HG03558 (cell line): ENCODE measurements around the gene ENAH.
"Not testable (repeated sequence)": the region's sequence is repeated elsewhere in the genome, so short reads cannot be mapped to it uniquely, and the experiment has no call there.

Source experiments
- ATAC-seq: cut with Tn5 transposase; IDR thresholded peaks from one replicate; pipeline ENCODE4 v1.9.1; 2021; ENCODE audit warnings: moderate number of reproducible peaks; ENCODE audit not compliant: unreplicated experiment; ENCODE audit errors: extremely low read depth

ENAH gene

DNA sequence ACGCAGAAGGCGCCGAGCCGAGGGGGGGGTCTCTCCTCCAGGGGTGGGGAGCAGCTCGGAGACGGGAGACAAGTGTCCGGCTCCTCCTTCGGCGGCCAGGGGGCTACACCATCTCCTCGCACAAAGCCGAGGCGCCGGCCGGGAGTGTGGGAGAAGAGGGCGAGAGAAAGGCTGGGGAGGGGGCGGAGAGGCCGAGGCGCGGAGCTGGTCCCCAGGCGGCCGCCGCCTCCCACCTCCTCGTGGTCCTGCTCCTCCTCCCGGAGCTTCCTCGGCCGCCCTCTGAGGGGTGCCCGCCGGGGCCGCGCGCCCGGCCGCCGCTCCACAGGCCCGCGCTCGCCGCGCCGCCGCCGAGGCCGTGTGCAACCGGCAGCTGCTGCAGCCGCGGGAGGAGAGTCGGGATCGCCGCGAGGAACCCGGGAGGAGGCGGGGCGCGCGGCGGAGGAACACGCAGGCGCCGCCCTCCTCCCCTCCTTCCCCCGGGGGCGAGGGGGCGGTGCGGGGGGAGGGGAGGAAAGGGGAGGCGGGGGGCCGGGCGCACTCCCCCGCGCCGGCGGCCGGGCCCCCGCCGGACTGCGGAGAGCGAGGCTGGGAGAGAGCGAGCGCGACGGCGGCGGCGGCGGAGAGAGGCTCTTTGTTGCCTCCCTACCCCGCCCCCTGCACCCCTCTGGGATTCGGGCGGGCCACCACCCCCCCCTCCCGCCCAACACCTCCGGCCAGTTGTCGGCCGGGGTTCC lies at the start of gene ENAH:
Gene ENAH (minus strand): TSS at position 395 of the 734 bp plus-strand sequence. CDS start 433 bp downstream, outside the sequence.
- ATAC-seq, result no peak

- ATAC-seq, result no peak
Measured at GRCh38 chr1:225700889-225701465, 48.1 kb upstream of the ENAH start.

DNA sequence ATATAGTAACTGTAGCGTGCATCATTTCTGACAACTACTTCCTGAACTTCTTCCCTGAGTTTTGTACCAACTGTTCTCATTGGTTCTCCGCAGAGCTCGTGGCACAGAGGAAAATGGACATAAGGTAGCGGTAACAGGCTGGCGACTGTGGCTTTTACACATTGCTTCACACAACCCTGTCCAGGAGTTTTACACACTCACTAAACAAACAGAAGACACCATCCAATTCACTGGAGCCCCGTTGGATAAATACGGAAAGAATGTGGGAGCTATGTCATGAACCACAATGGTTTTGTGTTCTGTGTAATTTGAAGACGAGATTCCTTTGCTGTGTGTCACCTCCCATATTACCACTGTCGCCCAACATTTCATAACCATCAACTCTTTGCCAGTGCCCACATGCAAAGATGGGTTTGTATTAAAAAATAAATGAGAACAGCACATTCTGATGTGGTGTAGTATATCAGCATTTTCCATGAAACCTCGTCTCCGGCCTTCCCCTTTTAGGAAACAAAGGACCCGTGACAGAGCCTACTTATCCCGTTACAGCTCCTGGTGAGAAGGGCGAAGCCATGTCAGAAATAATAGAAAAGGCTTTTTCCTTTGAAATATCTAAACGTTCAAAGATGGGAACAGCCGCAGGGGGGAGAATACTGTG lies 47.4 kb upstream of the ENAH start:
- no peak for ATAC-seq

GRCh38 chr1:225699336-225699735 lies 46.4 kb upstream of the ENAH start:
- ATAC-seq, result no peak

GRCh38 chr1:225698194-225698593 lies 45.3 kb upstream of the ENAH start:
- ATAC-seq, result not testable (repeated sequence)

DNA sequence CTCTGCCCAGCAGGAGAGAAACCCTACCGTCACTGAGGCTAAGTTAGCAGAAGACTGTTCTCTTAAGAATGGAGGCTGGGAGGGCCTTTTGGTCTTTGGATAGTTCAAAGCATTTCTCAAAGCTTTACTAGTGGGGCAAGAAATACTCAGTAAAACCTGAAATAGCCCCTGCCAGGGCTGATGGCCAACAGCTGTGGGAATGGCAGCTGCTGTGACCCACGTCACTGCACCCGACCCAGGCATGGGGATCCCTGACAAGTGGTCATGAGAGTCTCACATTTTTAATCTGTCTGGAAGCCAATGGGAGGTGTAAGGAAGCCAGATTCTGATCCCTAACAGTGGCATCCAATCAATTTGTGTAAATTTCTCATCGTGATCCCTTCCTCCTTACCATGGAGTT lies 44.5 kb upstream of the ENAH start:
- ATAC-seq, result no peak

- no peak for ATAC-seq
Measured at GRCh38 chr1:225695578-225696337, 42.8 kb upstream of the ENAH start.

DNA sequence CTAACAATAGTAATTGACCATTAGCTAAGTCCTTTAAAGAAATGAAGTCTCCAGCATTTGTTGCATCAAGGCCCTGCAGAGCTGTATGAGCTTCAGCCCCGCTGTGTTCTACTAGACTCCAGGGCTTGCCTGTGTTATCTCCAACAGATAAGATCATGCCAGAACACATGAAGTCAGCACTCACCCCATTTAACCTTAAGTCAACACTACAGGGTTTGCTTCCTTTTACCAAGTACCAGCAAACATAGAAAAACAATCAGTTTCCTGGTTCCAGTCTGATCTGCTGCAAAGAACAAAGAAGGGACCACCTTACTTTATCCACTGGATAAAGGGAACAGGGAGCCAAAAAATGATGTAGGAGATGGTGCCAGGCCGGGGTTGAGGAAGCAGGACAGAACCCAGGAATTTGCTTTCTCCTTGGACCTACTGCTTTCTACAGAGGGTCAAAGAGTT lies 41.3 kb upstream of the ENAH start:
- ATAC-seq, result no peak

DNA sequence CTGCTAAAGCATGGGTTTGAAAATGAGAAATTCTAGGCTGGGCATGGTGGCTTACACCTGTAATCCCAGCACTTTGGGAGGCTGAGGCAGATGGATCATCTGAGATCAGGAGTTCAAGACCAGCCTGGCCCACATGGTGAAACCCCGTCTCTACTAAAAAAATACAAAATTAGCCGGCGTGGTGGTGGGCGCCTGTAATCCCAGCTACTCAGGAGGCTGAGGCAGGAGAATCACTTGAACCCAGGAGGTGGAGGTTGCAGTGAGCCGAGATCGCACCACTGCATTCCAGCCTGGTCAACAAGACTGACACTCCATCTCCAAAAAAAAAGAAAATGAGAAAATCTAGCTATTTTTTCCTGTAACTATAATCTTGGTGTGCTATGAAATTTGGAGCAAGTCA lies 40.8 kb upstream of the ENAH start:
- ATAC-seq, result not testable (repeated sequence)

DNA sequence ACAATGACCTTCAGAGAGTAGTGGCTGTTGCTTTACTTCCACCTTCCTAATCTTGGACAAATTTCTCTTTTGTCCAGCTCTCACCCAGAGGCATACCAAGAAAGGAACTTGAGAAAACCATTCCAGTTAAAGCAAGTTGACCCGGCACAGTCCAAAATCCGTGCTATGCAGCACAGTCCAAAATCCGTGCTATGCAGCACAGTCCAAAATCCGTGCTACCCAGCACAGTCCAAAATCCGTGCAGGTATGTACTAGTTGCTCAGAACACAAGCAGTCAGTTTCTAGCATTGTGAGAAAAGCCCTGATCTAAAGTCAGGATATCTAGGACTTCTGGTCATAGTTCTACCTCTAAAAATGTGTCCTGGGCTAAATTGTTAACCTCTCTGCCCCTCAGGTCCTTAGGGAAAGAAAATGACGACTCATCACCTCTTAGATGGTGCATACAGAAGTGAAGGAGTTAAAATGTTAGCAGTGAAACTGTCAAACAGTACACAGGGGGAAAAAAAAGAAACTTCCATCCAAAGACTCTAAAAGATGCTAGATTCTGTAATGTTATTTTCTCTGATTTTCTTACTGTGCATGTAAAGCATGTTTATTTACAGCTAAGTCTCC lies 40.3 kb upstream of the ENAH start:
- ATAC-seq, result no peak

DNA sequence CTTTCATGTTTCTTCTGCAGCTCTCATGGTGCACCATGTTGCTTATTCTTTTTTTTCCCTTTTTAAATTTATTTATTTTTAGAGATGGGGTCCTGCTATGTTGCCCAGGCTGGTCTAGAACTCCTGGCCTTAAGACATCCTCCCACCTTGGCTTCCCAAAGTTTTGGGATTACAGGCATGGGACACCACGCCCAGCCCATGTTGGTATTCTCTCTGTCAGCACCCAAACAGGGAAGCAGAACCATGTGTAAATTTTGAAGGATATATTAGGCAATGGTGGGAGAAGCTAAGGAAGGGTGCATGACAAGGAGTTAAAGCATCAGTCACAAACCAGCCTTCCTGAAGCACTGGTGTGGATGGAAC lies 39.6 kb upstream of the ENAH start:
- ATAC-seq, result no peak

- ATAC-seq, result no peak
Measured at GRCh38 chr1:225691861-225692516, 39.1 kb upstream of the ENAH start.

- ATAC-seq, result no peak
Measured at GRCh38 chr1:225691377-225691776, 38.5 kb upstream of the ENAH start.

DNA sequence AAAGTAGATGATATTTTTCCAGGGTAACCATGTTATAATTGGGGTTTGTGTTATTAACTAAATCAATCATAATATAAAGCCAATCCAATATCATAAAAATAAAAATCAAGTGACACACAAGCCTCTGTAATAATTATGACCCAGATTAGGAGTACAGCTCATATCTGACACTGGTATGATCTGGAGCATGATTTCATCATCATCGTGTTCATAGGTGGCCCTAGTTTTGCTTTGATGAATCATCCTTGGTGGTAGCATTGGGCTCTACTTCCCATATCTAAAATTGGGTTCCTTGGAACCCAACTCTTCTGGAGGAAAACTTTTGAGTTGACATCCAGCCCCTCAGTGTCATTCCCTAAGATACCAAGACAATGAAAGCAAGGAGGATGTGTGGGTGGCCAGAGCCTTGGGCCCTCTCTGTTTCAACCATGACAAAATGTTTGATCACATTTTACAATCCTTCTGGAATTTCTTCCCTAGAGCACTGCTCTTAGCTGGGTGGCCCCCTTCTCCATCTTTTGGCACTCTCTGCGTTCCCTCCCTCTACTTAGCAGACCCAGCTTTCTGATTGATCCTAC lies 37.0 kb upstream of the ENAH start:
- ATAC-seq, result no peak

GRCh38 chr1:225688345-225688744 lies 35.4 kb upstream of the ENAH start:
- ATAC-seq, result no peak

DNA sequence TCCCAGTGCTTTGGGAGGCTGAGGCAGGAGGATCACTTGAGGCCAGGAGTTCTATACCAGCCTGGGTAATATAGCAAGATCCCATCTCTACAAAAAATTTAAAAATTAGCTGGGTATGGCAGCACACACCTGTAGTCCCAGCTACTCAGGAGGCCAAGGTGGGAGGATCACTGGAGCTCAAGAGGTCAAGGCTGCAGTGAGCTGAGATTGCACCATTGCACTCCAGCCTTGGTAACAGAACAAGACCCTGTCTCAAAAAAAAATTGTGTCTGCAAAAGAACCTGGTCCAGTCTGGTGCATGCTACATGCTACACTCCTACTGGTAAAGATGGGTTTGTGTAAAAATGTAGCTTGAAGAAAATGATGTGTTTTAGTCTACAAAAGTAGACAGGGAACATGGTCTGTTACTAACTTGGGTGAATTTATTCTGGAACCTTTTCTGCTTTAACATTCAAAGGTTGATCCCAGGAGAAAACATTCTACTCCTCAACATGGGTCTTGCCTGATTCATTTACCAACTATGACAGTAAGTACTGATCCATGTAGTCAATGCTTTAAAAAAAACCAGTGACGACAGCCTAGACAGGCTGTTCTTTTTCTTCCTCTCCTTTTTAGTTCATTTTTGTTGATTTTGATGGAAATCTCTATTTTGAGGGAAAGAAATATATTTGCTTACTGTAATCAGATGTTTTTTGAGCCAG lies 32.7 kb upstream of the ENAH start:
- no peak for ATAC-seq

DNA sequence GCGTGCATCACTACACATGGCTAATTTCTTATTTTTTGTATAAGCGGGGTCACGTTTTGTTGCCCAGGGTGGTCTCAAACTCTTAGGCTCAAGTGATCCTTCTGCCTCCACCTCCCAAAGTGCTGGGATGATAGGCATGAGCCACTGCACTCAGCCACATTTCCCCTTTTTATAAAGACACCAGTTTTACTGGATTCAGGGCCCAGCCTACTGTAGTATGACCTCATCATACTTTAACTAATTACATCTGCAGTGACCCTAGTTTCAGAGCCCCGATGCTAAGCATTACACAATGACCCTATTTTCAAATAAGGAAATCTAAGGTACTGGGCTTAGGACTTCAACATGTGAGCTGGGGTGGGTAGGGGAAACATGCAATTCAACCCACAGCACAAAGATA lies 31.8 kb upstream of the ENAH start:
- ATAC-seq, result no peak

DNA sequence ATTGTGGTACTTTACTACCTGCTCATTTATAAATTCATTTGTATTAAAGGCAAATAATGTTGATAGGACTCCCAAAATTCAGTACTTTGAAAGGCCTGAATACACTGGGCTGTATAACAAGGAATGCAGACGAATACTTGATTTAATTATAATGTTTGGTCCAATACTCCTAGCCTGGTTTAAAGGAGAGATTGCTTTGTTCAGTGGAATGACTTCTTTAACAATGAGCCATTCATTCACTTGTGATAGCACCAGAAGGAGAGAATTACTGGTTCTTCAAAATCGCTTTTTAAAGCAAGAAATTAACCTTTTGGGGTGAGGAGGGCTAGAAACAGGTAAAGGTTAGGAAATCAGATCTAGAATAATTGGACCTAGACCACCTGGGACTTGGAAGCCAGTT lies 28.3 kb upstream of the ENAH start:
- ATAC-seq, result no peak

GRCh38 chr1:225678545-225678944 lies 25.6 kb upstream of the ENAH start:
- ATAC-seq, result no peak
